ENCODE results near the gene CYP24A1.

Gene CYP24A1

GRCh38 chr20:54151511-54152226 is 22.1 kb downstream of the CYP24A1 start:
- no peak overlapping the region for H3K4me3 ChIP-seq (ENCODE audit: low read length)
- no peak for TF ChIP-seq CTCF (conservative IDR thresholded peaks at IDR 0.05; ENCODE audit: low read length)
- DNase-seq (ENCODE audit: low read depth) = no peak

- no peak overlapping the region for H3K4me3 ChIP-seq (ENCODE audit: low read length)
- TF ChIP-seq CTCF (conservative IDR thresholded peaks at IDR 0.05; ENCODE audit: low read length) = no peak
- DNase-seq (ENCODE audit: low read depth) = no peak
Measured at GRCh38 chr20:54151075-54151439, 22.7 kb downstream of the CYP24A1 start.

GRCh38 chr20:54149765-54150264 is 24.0 kb downstream of the CYP24A1 start:
- no peak for DNase-seq (ENCODE audit: low read depth)
- H3K4me3 ChIP-seq (ENCODE audit: low read length) = no peak overlapping the region
- TF ChIP-seq CTCF (conservative IDR thresholded peaks at IDR 0.05; ENCODE audit: low read length) = no peak

GRCh38 chr20:54148947-54149764 is 24.6 kb downstream of the CYP24A1 start:
- DNase-seq (ENCODE audit: low read depth) = no peak
- no peak for TF ChIP-seq CTCF (conservative IDR thresholded peaks at IDR 0.05; ENCODE audit: low read length)

GRCh38 chr20:54146672-54147071 is 27.1 kb downstream of the CYP24A1 start:
- no peak for TF ChIP-seq CTCF (conservative IDR thresholded peaks at IDR 0.05; ENCODE audit: low read length)
- H3K4me3 ChIP-seq (ENCODE audit: low read length) = no peak overlapping the region
- DNase-seq (ENCODE audit: low read depth) = no peak

More at GRCh38 chr20:54148947-54149764, 24.6 kb downstream of the CYP24A1 start:
- no peak overlapping the region for H3K4me3 ChIP-seq (ENCODE audit: low read length)

GRCh38 chr20:54144847-54145414 is 28.9 kb downstream of the CYP24A1 start:
- no peak for TF ChIP-seq CTCF (conservative IDR thresholded peaks at IDR 0.05; ENCODE audit: low read length)
- DNase-seq (ENCODE audit: low read depth) = no peak
- no peak overlapping the region for H3K4me3 ChIP-seq (ENCODE audit: low read length)
